ENCODE results near the gene KIDINS220. TPM values are rescaled to one million over a fixed set of nuclear protein-coding genes. Genes with fewer than 3 reads are reported as not detected.
A peak's percentile ranks its signal among the peaks of the same experiment; 100 is the strongest.

Gene KIDINS220
- total and polyA plus RNA-seq, 3 experiments from 2014 or later, result 25.6 to 33.2 (median 33.1) TPM

- no peak overlapping the region for H3K27ac ChIP-seq (ENCODE audit: low read depth, low read length)
- H3K4me1 ChIP-seq (ENCODE audit: insufficient read depth, low read length), result no peaks in the 10 kb centered on the region
- ChIA-PET POLR2A (no interaction called here), CTCF (no interaction called here)
- Mint-ChIP-seq H3K4me3 (no peak overlapping the region), H3K27ac (no peak overlapping the region), H3K36me3 (peaks cover 17 to 84% (median 46%) of the 10 kb centered on the region in 3 donors), H3K9me3 (no peaks in the 10 kb centered on the region), H3K27me3 (no peaks in the 10 kb centered on the region), H3K4me1 (peaks cover 8 to 28% (median 24%) of the 10 kb centered on the region in 3 donors)
- no peaks in the 10 kb centered on the region for H3K9me3 ChIP-seq (ENCODE audit: low read length)
- H3K4me3 ChIP-seq (ENCODE audit: low read length), result no peak overlapping the region
- no peaks in the 10 kb centered on the region for H3K27me3 ChIP-seq (ENCODE audit: insufficient read depth, low read length, poor library complexity, severe bottlenecking)
- H3K36me3 ChIP-seq (ENCODE audit: insufficient read depth, low read length), result peaks cover 19% of the 10 kb centered on the region
- DNase-seq, result no peak
These were observed 51.0 kb downstream of the KIDINS220 start for GRCh38 chr2:8786463-8786862.

GRCh38 chr2:8779795-8780671 lies 57.4 kb downstream of the KIDINS220 start:
- Histone ChIP-seq H3K4me1 (ENCODE audit: insufficient read depth, low read length) (no peaks in the 10 kb centered on the region), H3K27ac (ENCODE audit: low read depth, low read length) (no peak overlapping the region), H3K9me3 (ENCODE audit: low read length) (no peaks in the 10 kb centered on the region), H3K27me3 (ENCODE audit: insufficient read depth, low read length, poor library complexity, severe bottlenecking) (no peaks in the 10 kb centered on the region), H3K4me3 (ENCODE audit: low read length) (no peak overlapping the region), H3K36me3 (ENCODE audit: insufficient read depth, low read length) (peaks cover 42% of the 10 kb centered on the region)
- H3K9me3 Mint-ChIP-seq, result no peaks in the 10 kb centered on the region
- DNase-seq, result no peak
- peaks cover 10 to 25% (median 25%) of the 10 kb centered on the region in 3 donors for H3K4me1 Mint-ChIP-seq
- H3K27me3 Mint-ChIP-seq, result no peaks in the 10 kb centered on the region
- H3K27ac Mint-ChIP-seq, result no peak overlapping the region
- H3K36me3 Mint-ChIP-seq, result peaks cover 19 to 90% (median 25%) of the 10 kb centered on the region in 3 donors
- no peak overlapping the region for H3K4me3 Mint-ChIP-seq
- POLR2A ChIA-PET, result no interaction called here
- CTCF ChIA-PET, result no interaction called here

GRCh38 chr2:8774371-8774770 lies 63.0 kb downstream of the KIDINS220 start:
- H3K9me3 Mint-ChIP-seq, result no peaks in the 10 kb centered on the region
- POLR2A ChIA-PET, result no interaction called here
- DNase-seq, result no peak
- peaks cover 22 to 77% (median 26%) of the 10 kb centered on the region in 3 donors for H3K36me3 Mint-ChIP-seq
- no peak overlapping the region for H3K27ac Mint-ChIP-seq
- Histone ChIP-seq H3K27ac (ENCODE audit: low read depth, low read length) (no peak overlapping the region), H3K9me3 (ENCODE audit: low read length) (no peaks in the 10 kb centered on the region), H3K36me3 (ENCODE audit: insufficient read depth, low read length) (peaks cover 37% of the 10 kb centered on the region), H3K4me3 (ENCODE audit: low read length) (no peak overlapping the region), H3K4me1 (ENCODE audit: insufficient read depth, low read length) (no peaks in the 10 kb centered on the region), H3K27me3 (ENCODE audit: insufficient read depth, low read length, poor library complexity, severe bottlenecking) (no peaks in the 10 kb centered on the region)
- no peaks in the 10 kb centered on the region for H3K27me3 Mint-ChIP-seq
- no peak overlapping the region for H3K4me3 Mint-ChIP-seq
- CTCF ChIA-PET, result no interaction called here
- H3K4me1 Mint-ChIP-seq, result no peaks in the 10 kb centered on the region

GRCh38 chr2:8767324-8767723 lies 70.1 kb downstream of the KIDINS220 start:
- POLR2A ChIA-PET, result no interaction called here
- Histone ChIP-seq H3K4me3 (ENCODE audit: low read length) (no peak overlapping the region), H3K4me1 (ENCODE audit: insufficient read depth, low read length) (no peaks in the 10 kb centered on the region), H3K36me3 (ENCODE audit: insufficient read depth, low read length) (peaks cover 13% of the 10 kb centered on the region), H3K27me3 (ENCODE audit: insufficient read depth, low read length, poor library complexity, severe bottlenecking) (no peaks in the 10 kb centered on the region), H3K27ac (ENCODE audit: low read depth, low read length) (no peak overlapping the region), H3K9me3 (ENCODE audit: low read length) (no peaks in the 10 kb centered on the region)
- H3K36me3 Mint-ChIP-seq, result peaks cover 5 to 66% (median 22%) of the 10 kb centered on the region in 3 donors
- no peak overlapping the region for H3K4me3 Mint-ChIP-seq
- no peak for DNase-seq
- no peaks in the 10 kb centered on the region for H3K27me3 Mint-ChIP-seq
- CTCF ChIA-PET, result no interaction called here
- no peaks in the 10 kb centered on the region for H3K4me1 Mint-ChIP-seq
- no peaks in the 10 kb centered on the region for H3K9me3 Mint-ChIP-seq
- peak overlapping the region in 2 of 8 donors; percentile 42 to 76 for H3K27ac Mint-ChIP-seq

GRCh38 chr2:8761529-8762164 lies 75.8 kb downstream of the KIDINS220 start:
- Histone ChIP-seq H3K9me3 (ENCODE audit: low read length) (peaks cover under 1% of the 10 kb centered on the region), H3K36me3 (ENCODE audit: insufficient read depth, low read length) (peaks cover 9% of the 10 kb centered on the region), H3K4me3 (ENCODE audit: low read length) (no peak overlapping the region), H3K4me1 (ENCODE audit: insufficient read depth, low read length) (no peaks in the 10 kb centered on the region), H3K27ac (ENCODE audit: low read depth, low read length) (no peak overlapping the region), H3K27me3 (ENCODE audit: insufficient read depth, low read length, poor library complexity, severe bottlenecking) (no peaks in the 10 kb centered on the region)
- peaks cover 0 to 4% (median 2%) of the 10 kb centered on the region in 5 donors for H3K9me3 Mint-ChIP-seq
- no peak overlapping the region for H3K27ac Mint-ChIP-seq
- peak in 2 of 5 donors; percentile 2 to 3 for DNase-seq
- H3K27me3 Mint-ChIP-seq, result no peaks in the 10 kb centered on the region
- no peak overlapping the region for H3K4me3 Mint-ChIP-seq
- CTCF ChIA-PET, result no interaction called here
- POLR2A ChIA-PET, result no interaction called here
- peaks cover 20 to 71% (median 25%) of the 10 kb centered on the region in 3 donors for H3K36me3 Mint-ChIP-seq
- H3K4me1 Mint-ChIP-seq, result no peaks in the 10 kb centered on the region

GRCh38 chr2:8756716-8757115 lies 80.7 kb downstream of the KIDINS220 start:
- no peaks in the 10 kb centered on the region for H3K4me1 ChIP-seq (ENCODE audit: insufficient read depth, low read length)
- peaks cover 0 to 10% (median 7%) of the 10 kb centered on the region in 5 donors for H3K9me3 Mint-ChIP-seq
- H3K4me1 Mint-ChIP-seq, result peaks cover 0 to 2% (median 0%) of the 10 kb centered on the region in 3 donors
- peaks cover 5% of the 10 kb centered on the region for H3K9me3 ChIP-seq (ENCODE audit: low read length)
- no peaks in the 10 kb centered on the region for H3K36me3 ChIP-seq (ENCODE audit: insufficient read depth, low read length)
- no peak overlapping the region for H3K27ac ChIP-seq (ENCODE audit: low read depth, low read length)
- H3K4me3 ChIP-seq (ENCODE audit: low read length), result no peak overlapping the region
- CTCF ChIA-PET, result no interaction called here
- no peak for DNase-seq
- no peak overlapping the region for H3K4me3 Mint-ChIP-seq
- no peaks in the 10 kb centered on the region for H3K27me3 Mint-ChIP-seq
- H3K27me3 ChIP-seq (ENCODE audit: insufficient read depth, low read length, poor library complexity, severe bottlenecking), result no peaks in the 10 kb centered on the region
- no peak overlapping the region for H3K27ac Mint-ChIP-seq
- H3K36me3 Mint-ChIP-seq, result peaks cover 22 to 57% (median 31%) of the 10 kb centered on the region in 3 donors
- POLR2A ChIA-PET, result no interaction called here

GRCh38 chr2:8756230-8756629 lies 81.2 kb downstream of the KIDINS220 start:
- POLR2A ChIA-PET, result no interaction called here
- Mint-ChIP-seq H3K9me3 (peaks cover 0 to 10% (median 7%) of the 10 kb centered on the region in 5 donors), H3K4me3 (no peak overlapping the region), H3K27ac (no peak overlapping the region), H3K4me1 (peaks cover 0 to 2% (median 0%) of the 10 kb centered on the region in 3 donors), H3K36me3 (peaks cover 22 to 59% (median 31%) of the 10 kb centered on the region in 3 donors), H3K27me3 (no peaks in the 10 kb centered on the region)
- Histone ChIP-seq H3K4me3 (ENCODE audit: low read length) (no peak overlapping the region), H3K27me3 (ENCODE audit: insufficient read depth, low read length, poor library complexity, severe bottlenecking) (no peaks in the 10 kb centered on the region), H3K27ac (ENCODE audit: low read depth, low read length) (no peak overlapping the region), H3K9me3 (ENCODE audit: low read length) (peaks cover 5% of the 10 kb centered on the region), H3K36me3 (ENCODE audit: insufficient read depth, low read length) (no peaks in the 10 kb centered on the region), H3K4me1 (ENCODE audit: insufficient read depth, low read length) (no peaks in the 10 kb centered on the region)
- DNase-seq, result no peak
- CTCF ChIA-PET, result no interaction called here

GRCh38 chr2:8754106-8754776 lies 83.2 kb downstream of the KIDINS220 start:
- no peaks in the 10 kb centered on the region for H3K27me3 Mint-ChIP-seq
- H3K36me3 Mint-ChIP-seq, result peaks cover 24 to 54% (median 28%) of the 10 kb centered on the region in 3 donors
- Histone ChIP-seq H3K4me1 (ENCODE audit: insufficient read depth, low read length) (no peaks in the 10 kb centered on the region), H3K27me3 (ENCODE audit: insufficient read depth, low read length, poor library complexity, severe bottlenecking) (no peaks in the 10 kb centered on the region), H3K9me3 (ENCODE audit: low read length) (peaks cover 5% of the 10 kb centered on the region), H3K4me3 (ENCODE audit: low read length) (no peak overlapping the region), H3K27ac (ENCODE audit: low read depth, low read length) (no peak overlapping the region), H3K36me3 (ENCODE audit: insufficient read depth, low read length) (no peaks in the 10 kb centered on the region)
- H3K4me3 Mint-ChIP-seq, result no peak overlapping the region
- CTCF ChIA-PET, result no interaction called here
- H3K27ac Mint-ChIP-seq, result no peak overlapping the region
- DNase-seq, result no peak
- peaks cover 0 to 10% (median 7%) of the 10 kb centered on the region in 5 donors for H3K9me3 Mint-ChIP-seq
- H3K4me1 Mint-ChIP-seq, result peaks cover 0 to 2% (median 0%) of the 10 kb centered on the region in 3 donors
- POLR2A ChIA-PET, result no interaction called here
